AG04449 (cell line): ENCODE measurements around the gene FGF3.

Source experiments
- CTCF ChIA-PET: fragments of 350-600 bp; formaldehyde crosslinking; extraction: SDS; loops from one replicate; lab custom pipeline; 2021; ENCODE audit warnings: antibody characterized with exemption; lab: Yijun Ruan, JAX
- POLR2A ChIA-PET: fragments of 400-600, 350-600 bp; formaldehyde crosslinking; extraction: SDS; loops from one replicate; lab custom pipeline; 2020; ENCODE audit warnings: antibody characterized with exemption, inconsistent platforms; lab: Yijun Ruan, JAX
- DNase-seq: peaks from one replicate; pipeline ENCODE4 v3.0.0-alpha.2; 2010; ENCODE audit warnings: low read depth, low spot score
- H3K4me3 ChIP-seq: 2 replicates; pipeline ENCODE4 v1.5.1; 2011; ENCODE audit warnings: low read depth, mild to moderate bottlenecking, control low read depth, low read length
- TF ChIP-seq, protein P1 (sequence below): IDR thresholded peaks from one replicate; pipeline ENCODE4 v1.5.1; 2011; ENCODE audit warnings: mild to moderate bottlenecking, moderate library complexity, low read length, control low read depth, inconsistent platforms; ENCODE audit not compliant: insufficient read depth; ENCODE audit errors: missing control alignments

Gene FGF3

DNA sequence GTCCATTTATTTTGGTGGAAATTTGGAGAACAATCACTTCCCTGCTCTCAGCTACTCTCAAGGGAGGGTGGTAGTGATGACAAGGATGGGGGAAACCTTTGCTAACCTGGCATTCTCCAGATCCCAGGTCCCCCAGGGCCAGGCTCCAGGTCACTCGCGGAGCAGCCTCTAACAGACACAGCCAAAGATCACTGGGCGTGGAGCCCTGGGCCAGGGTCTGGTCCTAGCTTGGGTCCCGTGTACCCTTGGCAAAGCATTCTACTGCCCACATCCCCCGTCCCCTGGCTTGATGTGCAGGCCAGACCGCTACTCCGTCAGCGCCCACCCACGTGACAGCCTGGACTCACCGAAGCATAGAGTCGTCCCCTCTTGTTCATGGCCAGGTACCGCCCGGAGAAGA, 3.2 kb downstream of the FGF3 start:
- ChIA-PET CTCF (no interaction called here), POLR2A (no interaction called here)
- H3K4me3 ChIP-seq, result no peak overlapping the region
- TF ChIP-seq, protein P1, sequence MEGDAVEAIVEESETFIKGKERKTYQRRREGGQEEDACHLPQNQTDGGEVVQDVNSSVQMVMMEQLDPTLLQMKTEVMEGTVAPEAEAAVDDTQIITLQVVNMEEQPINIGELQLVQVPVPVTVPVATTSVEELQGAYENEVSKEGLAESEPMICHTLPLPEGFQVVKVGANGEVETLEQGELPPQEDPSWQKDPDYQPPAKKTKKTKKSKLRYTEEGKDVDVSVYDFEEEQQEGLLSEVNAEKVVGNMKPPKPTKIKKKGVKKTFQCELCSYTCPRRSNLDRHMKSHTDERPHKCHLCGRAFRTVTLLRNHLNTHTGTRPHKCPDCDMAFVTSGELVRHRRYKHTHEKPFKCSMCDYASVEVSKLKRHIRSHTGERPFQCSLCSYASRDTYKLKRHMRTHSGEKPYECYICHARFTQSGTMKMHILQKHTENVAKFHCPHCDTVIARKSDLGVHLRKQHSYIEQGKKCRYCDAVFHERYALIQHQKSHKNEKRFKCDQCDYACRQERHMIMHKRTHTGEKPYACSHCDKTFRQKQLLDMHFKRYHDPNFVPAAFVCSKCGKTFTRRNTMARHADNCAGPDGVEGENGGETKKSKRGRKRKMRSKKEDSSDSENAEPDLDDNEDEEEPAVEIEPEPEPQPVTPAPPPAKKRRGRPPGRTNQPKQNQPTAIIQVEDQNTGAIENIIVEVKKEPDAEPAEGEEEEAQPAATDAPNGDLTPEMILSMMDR, result no peak
- DNase-seq, result no peak

DNA sequence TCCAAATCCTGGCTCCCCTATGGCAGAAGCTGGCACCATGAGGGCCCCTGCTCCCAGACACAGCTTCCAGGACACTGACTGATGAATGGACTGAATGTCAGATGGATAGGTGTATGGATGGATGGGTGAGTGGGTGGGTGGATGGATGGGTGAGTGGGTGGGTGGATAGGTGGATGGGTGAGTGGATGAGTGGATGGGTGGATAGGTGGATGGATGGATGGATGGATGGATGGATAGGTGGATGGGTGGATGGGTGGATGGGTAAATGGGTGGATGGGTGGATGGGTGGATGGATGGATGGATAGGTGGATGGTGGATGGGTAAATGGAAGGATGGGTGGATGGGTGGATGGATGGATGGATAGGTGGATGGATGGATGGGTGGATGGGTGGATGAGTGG, 4.3 kb downstream of the FGF3 start:
- CTCF ChIA-PET, result no interaction called here
- no peak overlapping the region for H3K4me3 ChIP-seq
- DNase-seq, result no peak
- TF ChIP-seq, protein P1, result no peak
- POLR2A ChIA-PET, result no interaction called here

DNA sequence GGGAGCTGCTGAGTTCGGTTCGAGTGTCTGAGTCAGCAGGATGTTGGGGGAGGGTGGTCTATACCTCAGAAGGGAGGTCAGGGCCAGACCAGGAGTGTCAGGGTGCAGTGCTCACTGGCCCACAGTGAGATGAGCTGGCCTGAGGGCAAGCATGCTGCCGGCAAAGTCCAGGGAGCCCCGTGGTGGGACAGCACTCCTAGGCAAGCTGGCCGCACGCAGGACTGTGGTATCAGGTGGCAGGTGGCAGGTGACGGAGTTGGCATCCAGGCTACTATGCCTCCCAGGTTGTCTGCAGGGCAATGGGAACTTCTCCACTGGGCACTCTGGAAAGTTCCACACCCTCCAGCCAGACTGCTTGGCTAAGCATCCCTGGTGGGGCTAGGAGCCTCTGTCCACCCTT, 4.8 kb downstream of the FGF3 start:
- TF ChIP-seq, protein P1, result no peak
- CTCF ChIA-PET, result no interaction called here
- DNase-seq, result no peak
- POLR2A ChIA-PET, result no interaction called here
- no peak overlapping the region for H3K4me3 ChIP-seq

DNA sequence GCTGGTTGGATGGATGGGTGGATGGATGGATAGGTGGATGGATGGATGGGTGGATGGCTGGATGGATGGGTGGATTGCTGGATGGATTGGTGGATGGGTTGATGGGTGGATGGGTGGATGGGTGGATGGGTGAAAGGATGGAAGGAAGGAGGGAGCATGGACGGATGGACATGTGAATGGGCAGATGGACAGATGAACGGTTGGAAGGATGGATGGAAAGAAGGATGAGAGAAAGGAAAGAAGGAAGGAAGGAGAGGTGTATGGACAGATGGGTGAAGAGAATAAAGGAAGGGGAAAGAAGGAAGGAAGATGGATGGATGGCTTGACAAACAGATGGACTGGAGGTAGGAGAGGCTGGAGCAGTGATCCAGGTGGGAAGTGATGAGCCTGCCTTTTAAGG, 5.4 kb downstream of the FGF3 start:
- H3K4me3 ChIP-seq, result no peak overlapping the region
- POLR2A ChIA-PET, result no interaction called here
- DNase-seq, result no peak
- CTCF ChIA-PET, result no interaction called here
- TF ChIP-seq, protein P1, result no peak

DNA sequence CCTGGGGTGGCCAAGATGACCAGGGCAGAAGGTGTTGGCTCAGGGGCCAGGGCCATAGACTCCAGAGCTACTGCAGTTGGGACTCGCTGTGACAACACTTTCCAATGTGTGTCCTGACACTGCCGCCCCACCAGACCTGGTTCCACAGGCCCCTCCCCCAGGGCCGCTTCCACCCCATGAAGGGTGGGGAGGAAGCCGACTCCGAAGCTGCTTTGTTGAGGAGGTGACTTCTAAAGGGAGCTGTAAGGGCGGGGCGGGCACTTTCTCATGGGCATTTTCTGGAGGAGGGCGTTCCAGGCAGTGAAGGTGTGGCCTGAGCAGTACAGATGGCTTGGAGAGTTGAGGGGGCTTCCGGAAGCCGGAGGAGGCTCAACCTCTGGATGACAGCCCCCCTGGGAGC, 6.3 kb downstream of the FGF3 start:
- H3K4me3 ChIP-seq, result no peak overlapping the region
- TF ChIP-seq, protein P1, result no peak
- POLR2A ChIA-PET, result no interaction called here
- CTCF ChIA-PET, result no interaction called here
- DNase-seq, result no peak

DNA sequence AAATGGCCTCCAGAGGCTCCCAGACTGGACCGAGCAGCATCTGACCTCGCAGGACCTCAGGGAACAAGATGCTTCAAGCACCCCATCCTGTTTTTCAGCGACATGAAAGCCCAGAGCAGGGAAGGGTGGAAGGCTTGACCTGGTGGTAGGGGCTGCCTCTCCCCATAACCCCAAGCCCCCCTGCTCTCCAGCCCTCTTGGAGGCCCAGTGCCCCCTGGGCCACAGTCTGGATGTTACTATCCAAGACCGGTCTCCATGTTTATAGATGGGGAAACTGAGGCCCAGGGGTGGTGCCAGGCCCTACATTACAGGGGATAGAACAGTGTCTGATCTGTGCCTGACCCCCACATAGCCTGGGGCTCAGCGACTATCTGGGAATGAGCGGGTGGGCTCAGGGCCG, 7.0 kb downstream of the FGF3 start:
- DNase-seq, result no peak
- CTCF ChIA-PET, result no interaction called here
- TF ChIP-seq, protein P1, result no peak
- no peak overlapping the region for H3K4me3 ChIP-seq
- POLR2A ChIA-PET, result no interaction called here
